DMS153 (cell line): ENCODE results near the gene CCDC81.
A peak's percentile ranks its signal among the peaks of the same experiment; 100 is the strongest.

Experiments
- DNase-seq: peaks from one replicate; lab custom pipeline; 2025; lab: John Stamatoyannopoulos, UW

Gene CCDC81

GRCh38 chr11:86440843-86441242 lies 66.2 kb downstream of the CCDC81 start:
- DNase-seq = no peak

GRCh38 chr11:86442420-86442819 lies 67.7 kb downstream of the CCDC81 start:
- DNase-seq = no peak

GRCh38 chr11:86442827-86443226 lies 68.1 kb downstream of the CCDC81 start:
- no peak for DNase-seq

GRCh38 chr11:86443415-86443814 lies 68.7 kb downstream of the CCDC81 start:
- DNase-seq = no peak

- DNase-seq = no peak
Measured at GRCh38 chr11:86444981-86445380, 70.3 kb downstream of the CCDC81 start.

- DNase-seq = no peak
Measured at GRCh38 chr11:86446163-86446923, 71.7 kb downstream of the CCDC81 start.

GRCh38 chr11:86446924-86447285 lies 72.2 kb downstream of the CCDC81 start:
- no peak for DNase-seq

- DNase-seq = no peak
Measured at GRCh38 chr11:86447763-86448480, 73.2 kb downstream of the CCDC81 start.

- DNase-seq = no peak
Measured at GRCh38 chr11:86449993-86450629, 75.4 kb downstream of the CCDC81 start.

GRCh38 chr11:86453290-86454030 lies 78.8 kb downstream of the CCDC81 start:
- no peak for DNase-seq

- peak; percentile 56 for DNase-seq
Measured at GRCh38 chr11:86456075-86456939, 81.6 kb downstream of the CCDC81 start.

GRCh38 chr11:86458294-86459001 lies 83.8 kb downstream of the CCDC81 start:
- no peak for DNase-seq

GRCh38 chr11:86459002-86459385 lies 84.3 kb downstream of the CCDC81 start:
- no peak for DNase-seq

- DNase-seq = no peak
Measured at GRCh38 chr11:86459682-86460460, 85.2 kb downstream of the CCDC81 start.

- DNase-seq = no peak
Measured at GRCh38 chr11:86460461-86461385, 86.0 kb downstream of the CCDC81 start.

GRCh38 chr11:86461892-86462291 lies 87.2 kb downstream of the CCDC81 start:
- DNase-seq = no peak

GRCh38 chr11:86463120-86463519 lies 88.4 kb downstream of the CCDC81 start:
- no peak for DNase-seq

- DNase-seq = no peak
Measured at GRCh38 chr11:86463955-86464354, 89.3 kb downstream of the CCDC81 start.
